MM.1S (cell line): ENCODE data around the gene KRTAP5-11.

ENCODE experiments used
- CTCF ChIP-seq: fragments of 300-600 bp; sonication (generic); IDR thresholded peaks from 2 replicates; pipeline ENCODE4 v1.5.1; 2016; ENCODE audit warnings: antibody characterized with exemption, low read length, mixed read lengths
- EZH2 ChIP-seq: fragments of 300-600 bp; sonication (generic); optimal IDR thresholded peaks from 2 replicates; pipeline ENCODE3; 2017; ENCODE audit warnings: low read depth, mild to moderate bottlenecking, antibody characterized with exemption, low read length, mixed read lengths

- TF ChIP-seq CTCF (no peak), EZH2 (no peak)
These were observed 5.1 kb downstream of the KRTAP5-11 start for GRCh38 chr11:71577469-71578004.
